Keratinocyte (primary cell): ENCODE results near the gene PARD3.

Experiments used
- CTCF ChIP-seq, 3 experiments: IDR thresholded peaks in 1 of 3; conservative IDR thresholded peaks in 1 of 3; optimal IDR thresholded peaks in 1 of 3; 2 replicates in 2 of 3; 3 replicates in 1 of 3; pipeline versions ENCODE3 to v1.5.1; 2011; ENCODE audit warnings: low read length in 3 of 3, mild to moderate bottlenecking in 3 of 3, moderate library complexity in 2 of 3, control low read depth in 1 of 3, inconsistent platforms in 1 of 3; ENCODE audit not compliant: insufficient read depth in 2 of 3; ENCODE audit errors: extremely low read depth in 1 of 3
- EZH2 ChIP-seq: IDR thresholded peaks from one replicate; pipeline ENCODE4 v1.6.1; 2012; ENCODE audit warnings: inconsistent platforms, mild to moderate bottlenecking, low read length, moderate library complexity

DNA sequence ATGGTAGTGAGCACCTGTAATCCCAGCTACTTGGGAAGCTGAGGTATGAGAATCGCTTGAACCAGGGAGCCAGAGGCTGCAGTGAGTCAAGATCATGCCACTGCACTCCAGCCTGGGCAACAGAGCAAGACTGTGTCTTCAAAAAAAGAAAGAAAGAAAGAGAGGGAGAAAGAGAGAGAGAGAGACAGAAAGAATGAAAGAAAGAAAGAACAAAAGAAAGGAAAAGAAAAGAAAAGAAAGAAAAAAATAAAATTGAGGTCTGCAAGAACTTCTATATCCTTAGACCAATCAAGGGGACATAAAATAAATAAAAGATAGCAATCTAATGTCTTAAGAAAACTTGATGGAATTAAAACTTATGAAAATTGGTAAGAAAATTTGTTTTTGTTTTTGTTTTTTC lies 34.9 kb upstream of the PARD3 start:
- TF ChIP-seq CTCF (optimal IDR thresholded peaks at IDR 0.05 in 1 of 3, IDR thresholded peaks at IDR 0.05 in 1 of 3, conservative IDR thresholded peaks at IDR 0.05 in 1 of 3; ENCODE audit: extremely low read depth in 1 of 3, insufficient read depth in 2 of 3, low read length in 3 of 3) (no peak), EZH2 (no peak)
